WTC11 (cell line): ENCODE results near the gene ATF3. TPM values are rescaled to one million over a fixed set of nuclear protein-coding genes. Genes with fewer than 3 reads are reported as not detected.

Experiments used
- ATAC-seq: fragments of 200-7000 bp; cut with Tn5 transposase; 2 replicates; pipeline ENCODE4 v1.10.0; 2021; ENCODE audit warnings: mild to moderate bottlenecking, moderate library complexity
- CTCF ChIA-PET: fragments of 300-600 bp; sonication (Branson Sonifier 250); formaldehyde crosslinking; loops from one replicate; lab custom pipeline; 2021; ENCODE audit warnings: antibody characterized with exemption; lab: Charles Lee
- POLR2A ChIA-PET: fragments of 350-600 bp; sonication (Branson Sonifier 250); formaldehyde crosslinking; loops from one replicate; lab custom pipeline; 2021; ENCODE audit warnings: antibody characterized with exemption; lab: Charles Lee
- DNase-seq: peaks from one replicate; pipeline ENCODE4 v3.0.0; 2021; ENCODE audit warnings: low spot score
- H3K27ac Mint-ChIP-seq: 2 replicates; pipeline ENCODE4 v1.8.0; 2021; ENCODE audit warnings: mixed read lengths
- H3K27me3 Mint-ChIP-seq: 2 replicates; pipeline ENCODE4 v1.8.0; 2021; ENCODE audit warnings: low read depth, mild to moderate bottlenecking, moderate library complexity, mixed read lengths
- H3K36me3 Mint-ChIP-seq: 2 replicates; pipeline ENCODE4 v1.8.0; 2021; ENCODE audit warnings: mixed read lengths
- H3K4me1 Mint-ChIP-seq: 2 replicates; pipeline ENCODE4 v1.8.0; 2022; ENCODE audit warnings: mixed read lengths
- H3K4me3 Mint-ChIP-seq: 2 replicates; pipeline ENCODE4 v1.8.0; 2021; ENCODE audit warnings: mild to moderate bottlenecking, moderate library complexity, mixed read lengths
- H3K9me3 Mint-ChIP-seq: 2 replicates; pipeline ENCODE4 v1.8.0; 2021; ENCODE audit warnings: mixed read lengths
- AR ChIP-seq: fragments of 250-450 bp; sonication (Bioruptor Pico); IDR thresholded peaks from 2 replicates; pipeline ENCODE4 v1.9.0; 2021; ENCODE audit warnings: mild to moderate bottlenecking
- ATF6 ChIP-seq: sonication (generic); formaldehyde crosslinking; IDR thresholded peaks from 2 replicates; pipeline ENCODE4 v1.8.1; 2023; ENCODE audit warnings: mild to moderate bottlenecking, missing genetic modification reagents
- E2F1 ChIP-seq: sonication (generic); formaldehyde crosslinking; IDR thresholded peaks from 2 replicates; pipeline ENCODE4 v1.8.0; 2022; ENCODE audit warnings: mild to moderate bottlenecking, missing genetic modification reagents
- ESRRA ChIP-seq: sonication (generic); formaldehyde crosslinking; IDR thresholded peaks from 2 replicates; pipeline ENCODE4 v1.8.1; 2022; ENCODE audit warnings: mild to moderate bottlenecking, missing genetic modification reagents, borderline replicate concordance
- ETV6 ChIP-seq: sonication (generic); formaldehyde crosslinking; IDR thresholded peaks from 2 replicates; pipeline ENCODE4 v1.8.1; 2022; ENCODE audit warnings: mild to moderate bottlenecking, missing genetic modification reagents
- FOXJ3 ChIP-seq: sonication (generic); formaldehyde crosslinking; IDR thresholded peaks from 2 replicates; pipeline ENCODE4 v1.9.0; 2021; ENCODE audit warnings: missing genetic modification reagents, mild to moderate bottlenecking, borderline replicate concordance
- HMGA2 ChIP-seq: fragments of 250-450 bp; sonication (Bioruptor Pico); IDR thresholded peaks from 2 replicates; pipeline ENCODE4 v1.4.0; 2021; ENCODE audit warnings: mild to moderate bottlenecking, moderate library complexity
- JUN ChIP-seq: sonication (generic); formaldehyde crosslinking; IDR thresholded peaks from 2 replicates; pipeline ENCODE4 v1.8.0; 2023; ENCODE audit warnings: mild to moderate bottlenecking, missing genetic modification reagents
- KAT7 ChIP-seq: sonication (generic); formaldehyde crosslinking; IDR thresholded peaks from 2 replicates; pipeline ENCODE4 v1.8.1; 2023; ENCODE audit warnings: missing genetic modification reagents, mild to moderate bottlenecking, borderline replicate concordance
- SOX15 ChIP-seq: fragments of 250-450 bp; sonication (Bioruptor Pico); IDR thresholded peaks from 2 replicates; pipeline ENCODE4 v1.9.0; 2021; ENCODE audit warnings: mild to moderate bottlenecking
- TEAD1 ChIP-seq: sonication (generic); formaldehyde crosslinking; IDR thresholded peaks from 2 replicates; pipeline ENCODE4 v1.8.0; 2022; ENCODE audit warnings: mild to moderate bottlenecking, missing genetic modification reagents
- ZBTB43 ChIP-seq: sonication (generic); formaldehyde crosslinking; IDR thresholded peaks from 2 replicates; pipeline ENCODE4 v1.8.1; 2023; ENCODE audit warnings: mild to moderate bottlenecking, missing genetic modification reagents
- ZMAT4 ChIP-seq: fragments of 250-450 bp; sonication (Bioruptor Pico); IDR thresholded peaks from 2 replicates; pipeline ENCODE4 v1.9.0; 2021; ENCODE audit warnings: mild to moderate bottlenecking
- ZNF263 ChIP-seq: sonication (generic); formaldehyde crosslinking; IDR thresholded peaks from 2 replicates; pipeline ENCODE4 v1.8.1; 2022; ENCODE audit warnings: low read depth, mild to moderate bottlenecking, moderate library complexity, missing genetic modification reagents
- ZNF281 ChIP-seq: sonication (generic); formaldehyde crosslinking; IDR thresholded peaks from 2 replicates; pipeline ENCODE4 v1.8.0; 2023; ENCODE audit warnings: mild to moderate bottlenecking, missing genetic modification reagents
- ZNF317 ChIP-seq: sonication (generic); formaldehyde crosslinking; IDR thresholded peaks from 2 replicates; pipeline ENCODE4 v1.8.1; 2023; ENCODE audit warnings: low read depth, mild to moderate bottlenecking, moderate library complexity, missing genetic modification reagents, borderline replicate concordance
- total RNA-seq: library from RNA; stranded (reverse); gene quantifications from 3 replicates; pipeline ENCODE4 v1.2.3, GENCODE V29; 2021
- TF ChIP-seq, protein P1 (sequence below): sonication (generic); formaldehyde crosslinking; IDR thresholded peaks from 2 replicates; pipeline ENCODE4 v1.8.0; 2023; ENCODE audit warnings: missing genetic modification reagents, mild to moderate bottlenecking, borderline replicate concordance

Gene ATF3
- total RNA-seq, 1 experiment from 2014 or later: 19.4 TPM

DNA sequence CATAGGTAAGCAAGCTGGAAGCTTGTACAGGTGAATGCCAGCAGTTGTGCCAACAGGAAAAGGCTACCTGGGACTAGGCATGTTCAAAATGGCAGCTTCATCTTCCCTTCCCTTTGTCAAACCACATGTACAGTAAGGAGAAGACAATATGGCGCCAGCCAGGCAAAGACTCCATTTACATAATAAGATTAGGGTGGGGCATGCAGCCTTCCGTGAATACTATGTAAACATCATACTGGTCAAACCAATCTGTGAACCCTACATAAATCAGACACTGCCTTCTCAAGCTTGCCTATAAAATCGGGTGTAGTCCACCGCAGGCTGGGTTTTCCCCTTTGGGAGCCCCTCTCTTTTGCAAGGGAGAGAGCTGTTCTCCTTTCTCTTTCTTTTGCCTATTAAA lies 24.6 kb downstream of the ATF3 start (continued):
- no peak for TF ChIP-seq JUN (CRISPR knock-in tag)
- TF ChIP-seq ZMAT4 (CRISPR knock-in tag): no peak

GRCh38 chr1:212634252-212634651 lies 25.7 kb downstream of the ATF3 start:
- Mint-ChIP-seq H3K9me3 (peaks cover 13% of the 10 kb centered on the region), H3K27me3 (peaks cover under 1% of the 10 kb centered on the region), H3K36me3 (peaks cover 8% of the 10 kb centered on the region), H3K4me1 (peaks cover 15% of the 10 kb centered on the region; the same call in 1 of the 2 replicates), H3K27ac (no peak overlapping the region), H3K4me3 (no peak overlapping the region)
- CTCF ChIA-PET: no interaction called here
- POLR2A ChIA-PET: no interaction called here
- TF ChIP-seq AR (CRISPR knock-in tag) (no peak), ZBTB43 (no peak), E2F1 (CRISPR knock-in tag) (no peak), HMGA2 (no peak), SOX15 (no peak), ZNF281 (CRISPR knock-in tag) (no peak), ZNF317 (CRISPR knock-in tag) (no peak), ETV6 (CRISPR knock-in tag) (no peak), ZNF263 (CRISPR knock-in tag) (no peak), ATF6 (no peak), ESRRA (no peak), TEAD1 (CRISPR knock-in tag) (no peak), KAT7 (CRISPR knock-in tag) (no peak), FOXJ3 (no peak)
- TF ChIP-seq, protein P1, sequence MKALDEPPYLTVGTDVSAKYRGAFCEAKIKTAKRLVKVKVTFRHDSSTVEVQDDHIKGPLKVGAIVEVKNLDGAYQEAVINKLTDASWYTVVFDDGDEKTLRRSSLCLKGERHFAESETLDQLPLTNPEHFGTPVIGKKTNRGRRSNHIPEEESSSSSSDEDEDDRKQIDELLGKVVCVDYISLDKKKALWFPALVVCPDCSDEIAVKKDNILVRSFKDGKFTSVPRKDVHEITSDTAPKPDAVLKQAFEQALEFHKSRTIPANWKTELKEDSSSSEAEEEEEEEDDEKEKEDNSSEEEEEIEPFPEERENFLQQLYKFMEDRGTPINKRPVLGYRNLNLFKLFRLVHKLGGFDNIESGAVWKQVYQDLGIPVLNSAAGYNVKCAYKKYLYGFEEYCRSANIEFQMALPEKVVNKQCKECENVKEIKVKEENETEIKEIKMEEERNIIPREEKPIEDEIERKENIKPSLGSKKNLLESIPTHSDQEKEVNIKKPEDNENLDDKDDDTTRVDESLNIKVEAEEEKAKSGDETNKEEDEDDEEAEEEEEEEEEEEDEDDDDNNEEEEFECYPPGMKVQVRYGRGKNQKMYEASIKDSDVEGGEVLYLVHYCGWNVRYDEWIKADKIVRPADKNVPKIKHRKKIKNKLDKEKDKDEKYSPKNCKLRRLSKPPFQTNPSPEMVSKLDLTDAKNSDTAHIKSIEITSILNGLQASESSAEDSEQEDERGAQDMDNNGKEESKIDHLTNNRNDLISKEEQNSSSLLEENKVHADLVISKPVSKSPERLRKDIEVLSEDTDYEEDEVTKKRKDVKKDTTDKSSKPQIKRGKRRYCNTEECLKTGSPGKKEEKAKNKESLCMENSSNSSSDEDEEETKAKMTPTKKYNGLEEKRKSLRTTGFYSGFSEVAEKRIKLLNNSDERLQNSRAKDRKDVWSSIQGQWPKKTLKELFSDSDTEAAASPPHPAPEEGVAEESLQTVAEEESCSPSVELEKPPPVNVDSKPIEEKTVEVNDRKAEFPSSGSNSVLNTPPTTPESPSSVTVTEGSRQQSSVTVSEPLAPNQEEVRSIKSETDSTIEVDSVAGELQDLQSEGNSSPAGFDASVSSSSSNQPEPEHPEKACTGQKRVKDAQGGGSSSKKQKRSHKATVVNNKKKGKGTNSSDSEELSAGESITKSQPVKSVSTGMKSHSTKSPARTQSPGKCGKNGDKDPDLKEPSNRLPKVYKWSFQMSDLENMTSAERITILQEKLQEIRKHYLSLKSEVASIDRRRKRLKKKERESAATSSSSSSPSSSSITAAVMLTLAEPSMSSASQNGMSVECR (CRISPR knock-in tag): no peak
- no peak for DNase-seq
- ATAC-seq: no peak
